Activated CD8-positive, alpha-beta memory T cell treated with anti-CD3 and anti-CD28 coated beads, Interleukin-2, amount 50 U/mL, for 1 hour (primary cell): ENCODE results near the gene SFXN5.

Source experiments
- DNase-seq: peaks from one replicate; pipeline ENCODE4 v3.0.0-alpha.2; 2020; ENCODE audit errors: extremely low read depth

Gene SFXN5

GRCh38 chr2:72979896-72980295 lies 91.6 kb downstream of the SFXN5 start:
- no peak for DNase-seq

- DNase-seq, result no peak
Measured at GRCh38 chr2:72975017-72975416, 96.5 kb downstream of the SFXN5 start.

- no peak for DNase-seq
Measured at GRCh38 chr2:72974436-72974754, 97.1 kb downstream of the SFXN5 start.

- DNase-seq, result no peak
Measured at GRCh38 chr2:72973566-72974435, 97.7 kb downstream of the SFXN5 start.

- DNase-seq, result no peak
Measured at GRCh38 chr2:72973137-72973535, 98.4 kb downstream of the SFXN5 start.

GRCh38 chr2:72972352-72973136 lies 99.0 kb downstream of the SFXN5 start:
- no peak for DNase-seq

- no peak for DNase-seq
Measured at GRCh38 chr2:72971036-72971435, 100.5 kb downstream of the SFXN5 start.

- no peak for DNase-seq
Measured at GRCh38 chr2:72969706-72970105, 101.8 kb downstream of the SFXN5 start.

GRCh38 chr2:72968286-72968685 lies 103.2 kb downstream of the SFXN5 start:
- no peak for DNase-seq

GRCh38 chr2:72965770-72966450 lies 105.6 kb downstream of the SFXN5 start:
- no peak for DNase-seq

- no peak for DNase-seq
Measured at GRCh38 chr2:72965016-72965415, 106.5 kb downstream of the SFXN5 start.

- no peak for DNase-seq
Measured at GRCh38 chr2:72964146-72964525, 107.4 kb downstream of the SFXN5 start.

- no peak for DNase-seq
Measured at GRCh38 chr2:72963423-72964145, 107.9 kb downstream of the SFXN5 start.

- no peak for DNase-seq
Measured at GRCh38 chr2:72962911-72963310, 108.6 kb downstream of the SFXN5 start.

- DNase-seq, result no peak
Measured at GRCh38 chr2:72961853-72962468, 109.6 kb downstream of the SFXN5 start.

GRCh38 chr2:72961036-72961720 lies 110.3 kb downstream of the SFXN5 start:
- no peak for DNase-seq

- no peak for DNase-seq
Measured at GRCh38 chr2:72959995-72960981, 111.2 kb downstream of the SFXN5 start.

- DNase-seq, result no peak
Measured at GRCh38 chr2:72959554-72959953, 112.0 kb downstream of the SFXN5 start.

GRCh38 chr2:72958542-72959385 lies 112.7 kb downstream of the SFXN5 start:
- no peak for DNase-seq
